GM18870 (cell line): ENCODE data around the gene ZCCHC9.
"Not testable (repeated sequence)": the region's sequence is repeated elsewhere in the genome, so short reads cannot be mapped to it uniquely, and the experiment has no call there.

ENCODE experiments used
- ATAC-seq: cut with Tn5 transposase; IDR thresholded peaks from one replicate; pipeline ENCODE4 v1.9.1; 2021; ENCODE audit warnings: moderate library complexity; ENCODE audit not compliant: unreplicated experiment

ZCCHC9 gene

GRCh38 chr5:81303563-81303962 lies 2.2 kb downstream of the ZCCHC9 start:
- ATAC-seq: no peak

DNA sequence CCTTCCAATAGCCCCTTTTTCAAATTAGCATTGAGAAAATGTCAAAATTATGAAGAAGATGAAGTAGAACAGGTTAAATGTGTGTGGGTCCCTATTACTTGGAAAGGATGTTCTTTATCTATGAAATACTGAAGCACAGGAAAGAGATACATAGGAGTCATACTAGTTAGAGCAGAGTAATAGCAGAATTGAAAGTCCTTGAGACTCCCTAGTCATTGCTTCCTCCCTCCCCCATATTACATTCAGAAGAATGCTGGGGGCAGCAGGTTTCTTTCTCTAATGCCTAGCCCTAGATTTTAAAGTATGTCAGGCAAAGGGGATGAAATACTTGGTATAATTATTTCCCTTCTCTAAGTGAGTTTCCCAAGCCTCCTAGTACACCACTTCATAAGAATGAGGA lies 4.4 kb downstream of the ZCCHC9 start:
- ATAC-seq: no peak

DNA sequence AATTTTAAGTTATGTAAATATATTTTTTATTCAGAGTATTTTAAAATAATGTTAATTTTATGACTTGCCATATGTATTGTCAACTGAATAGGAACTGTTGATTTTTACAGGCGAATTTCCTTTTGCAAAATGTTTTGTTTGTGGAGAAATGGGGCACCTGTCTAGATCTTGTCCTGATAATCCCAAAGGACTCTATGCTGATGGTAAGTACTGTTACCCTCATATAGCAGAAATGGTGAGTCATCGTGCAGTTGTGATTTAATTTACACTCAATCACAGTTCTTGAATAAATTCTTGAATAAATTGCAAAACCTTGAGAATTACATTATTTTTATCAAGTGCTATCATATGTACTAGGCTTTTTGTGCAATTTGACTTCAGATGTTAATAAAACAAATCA lies 7.4 kb downstream of the ZCCHC9 start:
- ATAC-seq: no peak

DNA sequence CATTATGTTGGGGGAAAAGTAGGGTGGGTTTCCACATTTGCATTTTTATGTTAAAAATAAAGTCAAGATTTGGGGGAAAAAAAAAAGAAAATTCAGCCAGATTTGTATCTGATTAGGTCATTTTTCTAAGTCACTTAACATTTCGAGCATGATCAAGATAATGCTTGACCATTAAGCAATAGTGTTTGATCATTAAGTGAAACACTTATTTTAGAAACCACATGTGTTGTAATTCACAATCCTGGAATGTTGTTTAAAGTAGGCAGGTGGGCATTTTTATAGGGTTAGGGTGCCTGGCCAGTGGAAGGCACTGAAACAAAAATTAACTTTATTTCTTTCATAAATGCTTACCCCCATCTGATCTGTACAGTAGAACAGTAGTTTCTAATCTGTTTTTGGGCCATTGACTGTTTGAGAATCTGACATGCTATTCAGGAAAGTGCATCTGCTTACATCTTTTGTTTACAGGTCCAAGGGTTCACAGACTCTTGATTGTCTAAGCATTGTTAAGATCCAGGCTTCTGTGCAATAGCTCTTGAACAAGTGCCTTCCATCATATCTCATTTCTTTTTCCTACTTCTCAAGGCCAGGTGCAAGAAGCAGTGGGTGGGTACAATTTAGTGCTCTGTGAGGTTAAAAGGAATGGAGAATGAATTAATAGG lies 9.1 kb downstream of the ZCCHC9 start:
- no peak for ATAC-seq

GRCh38 chr5:81313278-81313677 lies 11.9 kb downstream of the ZCCHC9 start:
- no peak for ATAC-seq

DNA sequence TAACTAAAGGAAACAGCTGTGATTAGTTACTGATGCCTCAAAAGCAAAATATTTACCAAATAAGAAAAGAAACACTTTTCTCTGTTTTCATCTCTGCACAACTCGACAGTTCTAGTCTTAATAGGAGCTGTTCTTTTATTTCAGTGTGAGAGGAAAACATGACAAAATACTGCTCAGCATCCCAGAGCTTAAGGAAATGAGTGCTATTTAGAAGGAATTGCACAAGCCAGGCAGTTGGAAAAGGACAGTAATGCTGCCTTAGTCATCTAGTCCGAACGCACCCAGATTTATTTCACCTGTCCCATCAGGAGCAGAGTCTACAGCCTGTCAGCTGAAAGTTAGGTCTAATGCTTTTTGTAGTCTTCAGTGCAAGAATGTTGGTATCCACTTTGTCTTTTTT lies 12.3 kb downstream of the ZCCHC9 start:
- no peak for ATAC-seq

GRCh38 chr5:81314581-81314980 lies 13.2 kb downstream of the ZCCHC9 start:
- ATAC-seq: no peak

DNA sequence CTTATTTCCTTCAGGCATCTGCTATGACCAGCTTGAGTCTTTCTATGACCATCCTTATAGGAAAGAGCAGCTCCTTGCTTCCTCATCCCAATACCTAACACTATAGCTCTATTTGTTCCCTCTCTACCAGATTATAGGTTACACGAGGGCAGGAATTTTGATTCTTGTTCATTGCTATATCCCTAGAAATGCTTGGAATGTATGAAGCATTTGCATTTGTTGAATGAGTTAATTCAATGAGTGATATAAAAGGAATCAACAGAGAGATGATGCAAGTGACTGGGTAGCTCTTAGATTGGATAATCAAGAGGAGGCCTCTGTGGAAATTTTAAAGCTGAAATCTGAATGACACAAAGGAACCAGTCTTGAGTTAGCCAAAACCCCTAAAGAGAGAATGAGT lies 13.9 kb downstream of the ZCCHC9 start:
- no peak for ATAC-seq

DNA sequence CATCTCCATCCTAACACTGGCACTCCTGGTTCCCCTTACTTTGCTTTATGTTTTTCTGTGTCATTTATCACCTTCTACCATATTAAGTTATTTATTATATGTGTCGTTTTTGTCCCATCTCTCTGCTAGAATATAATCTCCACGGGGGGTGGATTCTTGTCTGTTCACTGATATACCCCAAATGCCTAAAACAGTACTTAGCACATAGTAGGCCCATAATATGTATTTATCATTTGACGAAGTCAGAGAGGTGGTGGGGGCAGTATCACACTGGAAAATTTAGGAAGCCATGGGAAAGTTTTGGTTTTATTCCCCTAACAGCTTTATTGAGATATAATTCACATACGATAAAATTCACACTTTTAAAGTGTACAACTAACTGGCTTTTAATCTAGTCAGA lies 14.4 kb downstream of the ZCCHC9 start:
- no peak for ATAC-seq

DNA sequence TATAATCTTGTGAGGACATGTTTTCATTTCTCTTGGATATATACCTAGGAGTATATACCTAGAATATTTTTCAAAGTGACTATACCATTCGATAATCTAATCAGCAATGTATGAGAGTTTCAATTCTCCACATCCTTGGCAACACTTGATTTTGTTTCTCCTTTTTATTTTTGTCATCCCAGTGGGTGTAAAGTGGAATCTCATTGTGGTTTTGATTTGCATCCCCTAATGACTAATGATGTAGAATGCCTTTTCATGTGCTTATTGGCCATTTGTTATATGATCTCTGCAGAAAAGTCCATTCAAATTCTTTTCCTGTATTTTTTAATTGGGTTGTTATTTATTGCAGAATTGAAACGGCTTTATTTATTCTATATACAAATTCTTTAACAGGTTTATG lies 15.2 kb downstream of the ZCCHC9 start:
- no peak for ATAC-seq

GRCh38 chr5:81317536-81317935 lies 16.1 kb downstream of the ZCCHC9 start:
- no peak for ATAC-seq

GRCh38 chr5:81326554-81326953 lies 25.2 kb downstream of the ZCCHC9 start:
- no peak for ATAC-seq

DNA sequence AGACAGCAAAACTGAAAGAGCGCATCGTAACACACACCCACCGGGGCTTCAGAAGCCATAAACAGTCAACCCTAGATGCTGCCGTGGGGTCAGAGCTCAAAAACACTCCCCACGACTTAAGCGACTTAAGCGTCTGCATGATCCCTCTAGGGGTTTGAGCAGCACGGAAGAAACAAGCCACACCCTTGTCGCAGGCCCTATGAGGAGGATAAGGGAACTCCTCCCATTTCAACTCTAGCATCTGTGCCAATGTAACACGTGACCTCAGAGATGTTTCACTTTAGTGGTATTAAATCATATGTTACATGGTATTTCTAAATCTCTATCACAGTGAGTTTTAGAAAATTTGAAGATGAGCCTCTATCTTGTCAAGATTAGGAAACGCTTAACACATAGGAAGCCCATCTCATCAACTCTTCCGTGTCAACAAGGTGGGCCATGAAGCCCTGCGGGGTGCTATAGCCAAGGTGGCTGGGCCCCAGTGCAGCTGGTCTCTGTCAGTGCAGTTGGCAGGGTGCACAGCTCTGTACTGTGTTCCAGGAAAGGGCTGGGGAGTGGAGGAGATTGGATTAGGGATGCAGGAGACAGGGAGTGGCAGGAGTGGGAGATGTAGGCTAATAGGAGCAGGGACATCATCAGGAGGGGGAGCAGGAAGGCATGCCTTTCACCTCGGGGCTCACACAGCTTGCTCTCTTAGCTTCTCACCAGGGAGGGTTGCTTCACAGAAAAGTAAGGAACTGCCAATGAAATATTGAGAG lies 33.1 kb downstream of the ZCCHC9 start:
- no peak for ATAC-seq

DNA sequence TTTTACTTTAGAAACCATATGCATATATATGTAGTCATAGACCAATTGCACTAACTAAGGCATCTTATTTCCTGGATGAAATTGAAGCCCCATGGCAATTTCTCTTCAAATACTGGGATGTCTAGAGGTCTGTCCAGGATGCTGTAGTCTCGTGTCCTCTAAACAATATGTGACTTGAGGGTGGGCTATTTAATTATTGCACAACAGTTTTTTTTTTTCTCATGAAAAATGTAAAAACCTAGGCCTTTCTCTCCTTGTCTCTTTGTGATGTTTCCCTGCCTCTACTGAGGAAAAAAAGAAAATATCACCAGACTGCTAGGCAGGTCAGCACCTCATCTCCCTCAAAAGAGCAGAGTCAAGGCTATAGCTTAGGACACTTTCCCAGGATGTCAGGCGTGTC lies 34.6 kb downstream of the ZCCHC9 start:
- ATAC-seq: no peak

GRCh38 chr5:81336556-81336955 lies 35.2 kb downstream of the ZCCHC9 start:
- ATAC-seq: no peak

- ATAC-seq: no peak
Measured at GRCh38 chr5:81337803-81338202, 36.4 kb downstream of the ZCCHC9 start.

GRCh38 chr5:81338213-81338612 lies 36.8 kb downstream of the ZCCHC9 start:
- ATAC-seq: not testable (repeated sequence)

DNA sequence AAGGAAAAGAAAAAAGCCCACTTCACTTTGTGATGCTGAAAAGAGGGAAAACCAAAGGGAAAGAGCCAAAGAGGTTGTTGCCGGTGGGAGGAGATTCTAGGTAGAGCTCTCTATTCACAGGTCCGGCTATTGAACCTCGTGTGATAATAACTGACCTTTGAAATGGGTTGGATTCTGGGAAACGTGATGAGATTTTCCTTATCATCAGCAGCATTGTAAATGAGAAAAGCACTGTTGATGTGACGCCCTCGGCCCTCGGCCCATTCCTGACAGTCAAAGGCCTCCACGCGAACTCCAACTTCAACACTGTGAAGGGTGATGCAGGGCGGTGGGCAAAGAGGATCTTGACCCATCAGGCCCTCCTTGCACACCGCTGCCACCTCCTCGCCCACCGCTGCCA lies 43.3 kb downstream of the ZCCHC9 start:
- no peak for ATAC-seq

DNA sequence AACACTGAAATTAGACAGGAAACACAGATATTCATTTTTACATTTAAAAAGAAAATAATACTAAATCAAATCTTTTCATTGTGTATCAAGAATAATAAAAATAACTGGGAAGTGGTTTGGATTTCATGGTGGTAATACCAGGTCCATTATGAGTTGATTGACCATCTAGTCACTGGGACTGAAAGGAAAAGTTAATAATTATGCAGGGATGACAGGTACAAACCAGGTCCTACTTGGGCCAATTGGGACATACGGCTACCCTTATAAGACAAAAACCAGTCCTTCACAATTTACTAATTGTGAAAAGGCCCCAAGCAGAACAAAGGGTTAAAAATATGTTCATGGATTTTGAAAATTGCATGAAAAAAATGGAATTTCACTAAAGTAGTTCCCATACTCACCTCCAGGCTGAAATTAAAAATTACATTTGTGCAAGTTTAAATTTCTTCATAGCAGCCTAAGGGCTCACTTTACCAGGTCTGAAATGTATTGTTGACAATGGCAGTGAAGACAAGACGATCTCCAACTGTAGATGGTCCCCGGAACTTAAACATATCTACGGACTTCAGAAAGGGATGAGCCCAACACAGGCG lies 44.1 kb downstream of the ZCCHC9 start:
- no peak for ATAC-seq

DNA sequence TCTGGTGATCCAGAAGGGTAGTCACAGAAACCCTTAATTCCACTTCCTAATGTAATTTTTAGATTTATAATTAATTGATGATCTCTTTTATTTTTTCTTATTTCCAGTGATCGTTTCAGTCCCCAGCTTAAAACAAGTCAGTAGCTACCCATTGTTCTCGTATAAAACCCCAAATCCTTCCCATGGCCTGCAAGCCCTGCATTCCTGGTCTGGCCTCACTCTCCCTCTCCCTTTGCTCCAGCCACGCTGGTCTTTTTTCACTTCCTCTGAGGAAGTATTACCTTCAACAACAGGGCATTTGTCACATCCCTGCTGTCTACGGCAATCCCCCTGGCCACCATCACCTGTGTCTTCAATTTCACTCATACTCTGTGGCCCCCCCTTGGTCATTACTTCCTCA lies 47.8 kb downstream of the ZCCHC9 start:
- no peak for ATAC-seq

GRCh38 chr5:81350507-81350906 lies 49.1 kb downstream of the ZCCHC9 start:
- no peak for ATAC-seq

DNA sequence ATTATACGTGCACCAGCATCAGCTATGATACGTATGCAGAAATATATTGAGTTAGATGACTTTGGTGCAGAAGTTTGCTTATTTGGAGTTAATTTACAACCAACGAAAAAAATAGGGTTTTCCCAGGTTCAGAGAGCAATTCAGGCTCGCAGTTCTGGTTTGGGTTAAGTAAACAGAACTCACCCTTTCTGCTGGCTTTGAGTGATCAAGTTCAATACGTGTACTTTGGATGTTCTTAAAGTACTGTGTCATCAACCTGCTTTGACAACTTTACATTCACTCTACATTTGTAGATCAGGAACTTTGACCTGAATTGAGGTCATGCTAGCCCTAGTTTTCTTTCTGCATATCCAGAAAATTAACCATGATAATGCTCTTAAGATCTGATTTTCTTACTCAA lies 51.8 kb downstream of the ZCCHC9 start:
- no peak for ATAC-seq
